GM12892 (cell line): ENCODE measurements around the gene FAF1.

ENCODE experiments used
- POLR2A ChIP-seq: IDR thresholded peaks from 2 replicates; pipeline ENCODE4 v1.6.1; 2011; ENCODE audit warnings: low read depth, low read length, control low read depth
- POLR2AphosphoS5 ChIP-seq: IDR thresholded peaks from 2 replicates; pipeline ENCODE4 v1.6.1; 2011; ENCODE audit warnings: low read depth, low read length, control low read depth
- TAF1 ChIP-seq: IDR thresholded peaks from 2 replicates; pipeline ENCODE4 v1.6.1; 2011; ENCODE audit warnings: low read depth, mild to moderate bottlenecking, control low read depth, low read length, borderline replicate concordance

DNA sequence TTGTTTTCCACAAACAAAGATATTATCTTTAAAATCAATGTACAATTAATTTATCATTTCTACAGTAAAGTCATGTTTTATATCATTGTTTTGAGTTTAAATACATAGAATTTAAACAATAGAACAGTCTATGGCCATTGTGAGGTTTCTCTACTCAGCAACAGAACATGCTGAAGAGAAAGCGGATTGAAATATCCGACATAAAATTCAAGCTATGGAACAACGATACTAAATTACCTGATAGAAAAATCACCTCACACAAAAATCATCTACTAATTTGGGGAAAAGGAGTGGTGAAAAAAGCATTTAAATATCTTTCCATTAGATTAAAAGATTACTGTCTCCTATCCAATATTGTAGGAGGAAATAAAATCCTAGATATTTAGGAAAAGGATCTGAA, 22.5 kb upstream of the FAF1 start:
- TF ChIP-seq POLR2A (no peak), POLR2AphosphoS5 (no peak), TAF1 (no peak)
